ENCODE results near the gene CSTB.

GRCh38 chr21:43755820-43756594 lies 20.1 kb downstream of the CSTB start:
- TF ChIP-seq, protein P1, sequence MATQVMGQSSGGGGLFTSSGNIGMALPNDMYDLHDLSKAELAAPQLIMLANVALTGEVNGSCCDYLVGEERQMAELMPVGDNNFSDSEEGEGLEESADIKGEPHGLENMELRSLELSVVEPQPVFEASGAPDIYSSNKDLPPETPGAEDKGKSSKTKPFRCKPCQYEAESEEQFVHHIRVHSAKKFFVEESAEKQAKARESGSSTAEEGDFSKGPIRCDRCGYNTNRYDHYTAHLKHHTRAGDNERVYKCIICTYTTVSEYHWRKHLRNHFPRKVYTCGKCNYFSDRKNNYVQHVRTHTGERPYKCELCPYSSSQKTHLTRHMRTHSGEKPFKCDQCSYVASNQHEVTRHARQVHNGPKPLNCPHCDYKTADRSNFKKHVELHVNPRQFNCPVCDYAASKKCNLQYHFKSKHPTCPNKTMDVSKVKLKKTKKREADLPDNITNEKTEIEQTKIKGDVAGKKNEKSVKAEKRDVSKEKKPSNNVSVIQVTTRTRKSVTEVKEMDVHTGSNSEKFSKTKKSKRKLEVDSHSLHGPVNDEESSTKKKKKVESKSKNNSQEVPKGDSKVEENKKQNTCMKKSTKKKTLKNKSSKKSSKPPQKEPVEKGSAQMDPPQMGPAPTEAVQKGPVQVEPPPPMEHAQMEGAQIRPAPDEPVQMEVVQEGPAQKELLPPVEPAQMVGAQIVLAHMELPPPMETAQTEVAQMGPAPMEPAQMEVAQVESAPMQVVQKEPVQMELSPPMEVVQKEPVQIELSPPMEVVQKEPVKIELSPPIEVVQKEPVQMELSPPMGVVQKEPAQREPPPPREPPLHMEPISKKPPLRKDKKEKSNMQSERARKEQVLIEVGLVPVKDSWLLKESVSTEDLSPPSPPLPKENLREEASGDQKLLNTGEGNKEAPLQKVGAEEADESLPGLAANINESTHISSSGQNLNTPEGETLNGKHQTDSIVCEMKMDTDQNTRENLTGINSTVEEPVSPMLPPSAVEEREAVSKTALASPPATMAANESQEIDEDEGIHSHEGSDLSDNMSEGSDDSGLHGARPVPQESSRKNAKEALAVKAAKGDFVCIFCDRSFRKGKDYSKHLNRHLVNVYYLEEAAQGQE (IDR thresholded peaks at IDR 0.05; ENCODE audit: insufficient read depth in 1 of 2, low read depth in 2 of 2, low read length in 2 of 2): no peak
- no peak for TF ChIP-seq SIN3A (IDR thresholded peaks at IDR 0.05; ENCODE audit: borderline replicate concordance, insufficient read depth, low read length)
- TF ChIP-seq POLR2AphosphoS5 (IDR thresholded peaks at IDR 0.05; ENCODE audit: low read depth, low read length): no peak
